Caco-2 (cell line): ENCODE data around the gene DSCAML1. TPM values are rescaled to one million over a fixed set of nuclear protein-coding genes. Genes with fewer than 3 reads are reported as not detected.

Experiments
- BruUV-seq: library from RNA; stranded (reverse); fragments of 400-500 nt; replicated peaks from 2 replicates; lab custom pipeline; 2021; lab: Mats Ljungman, UMichigan
- CTCF ChIA-PET: fragments of 300-600 bp; sonication (Branson Sonifier 250); formaldehyde crosslinking; loops from one replicate; lab custom pipeline; 2022; ENCODE audit warnings: antibody characterized with exemption; lab: Charles Lee
- POLR2A ChIA-PET: fragments of 300-600 bp; sonication (Branson Sonifier 250); formaldehyde crosslinking; loops from one replicate; lab custom pipeline; 2022; ENCODE audit warnings: antibody characterized with exemption; lab: Charles Lee
- DNase-seq, 2 experiments: peaks; one replicate each; pipeline versions ENCODE4 v3.0.0 to v3.0.0-alpha.2; 2020 to 2022
- H3K27me3 ChIP-seq: replicated peaks from 2 replicates; pipeline ENCODE4 v1.6.0; 2011; ENCODE audit warnings: low read length; ENCODE audit not compliant: control insufficient read depth, insufficient read depth
- H3K36me3 ChIP-seq: 2 replicates; pipeline ENCODE4 v1.5.1; 2011; ENCODE audit warnings: low read length; ENCODE audit not compliant: control insufficient read depth, insufficient read depth
- H3K4me1 ChIP-seq: fragments of 250-450 bp; sonication (Bioruptor Pico); 2 replicates; pipeline ENCODE4 v1.5.1; 2020; ENCODE audit warnings: mild to moderate bottlenecking
- H3K4me3 ChIP-seq: 2 replicates; pipeline ENCODE4 v1.5.1; 2011; ENCODE audit warnings: low read depth, mild to moderate bottlenecking, control low read depth, low read length
- H3K9me3 ChIP-seq: fragments of 250-450 bp; sonication (Bioruptor Pico); 2 replicates; pipeline ENCODE4 v1.5.1; 2020; ENCODE audit warnings: mild to moderate bottlenecking, moderate library complexity
- H3K27ac Mint-ChIP-seq: one replicate; pipeline ENCODE4 v1.8.0; 2022; ENCODE audit warnings: mixed read lengths; ENCODE audit not compliant: unreplicated experiment
- H3K27me3 Mint-ChIP-seq: one replicate; pipeline ENCODE4 v1.8.0; 2022; ENCODE audit warnings: mixed read lengths; ENCODE audit not compliant: insufficient read depth, unreplicated experiment
- H3K36me3 Mint-ChIP-seq: one replicate; pipeline ENCODE4 v1.8.0; 2022; ENCODE audit warnings: mild to moderate bottlenecking, mixed read lengths; ENCODE audit not compliant: insufficient read depth, unreplicated experiment
- H3K4me1 Mint-ChIP-seq: one replicate; pipeline ENCODE4 v1.8.0; 2022; ENCODE audit warnings: low read depth, mixed read lengths; ENCODE audit not compliant: unreplicated experiment
- H3K4me3 Mint-ChIP-seq: one replicate; pipeline ENCODE4 v1.8.0; 2022; ENCODE audit warnings: mild to moderate bottlenecking, moderate library complexity, mixed read lengths; ENCODE audit not compliant: unreplicated experiment
- H3K9me3 Mint-ChIP-seq: one replicate; pipeline ENCODE4 v1.8.0; 2022; ENCODE audit warnings: mixed read lengths; ENCODE audit not compliant: unreplicated experiment
- CTCF ChIP-seq, 2 experiments: fragments of 200-600 bp in 1 of 2; IDR thresholded peaks; 1 replicate in 1 of 2; 2 replicates in 1 of 2; pipeline versions ENCODE4 v1.5.1 to v1.8.0; 2011 to 2022; ENCODE audit warnings: antibody characterized with exemption in 1 of 2, control low read depth in 1 of 2, inconsistent platforms in 1 of 2, low read depth in 1 of 2, low read length in 1 of 2, mild to moderate bottlenecking in 1 of 2, moderate library complexity in 1 of 2; ENCODE audit not compliant: insufficient read depth in 1 of 2, severe bottlenecking in 1 of 2, unreplicated experiment in 1 of 2
- intact Hi-C: fragments of 100-400 bp; cut with micrococcal nuclease; formaldehyde crosslinking; loops from one replicate; pipeline ENCODE4 v1.10.0; 2022; ENCODE audit not compliant: unreplicated experiment
- total RNA-seq: library from RNA; stranded (reverse); gene quantifications from 2 replicates; pipeline ENCODE4 v1.2.3, GENCODE V29; 2022

The DSCAML1 gene
- total RNA-seq, 1 experiment from 2014 or later = not detected

GRCh38 chr11:117489999-117490679 lies 306.9 kb downstream of the DSCAML1 start:
- Histone ChIP-seq H3K9me3 (no peaks in the 10 kb centered on the region), H3K4me1 (no peaks in the 10 kb centered on the region), H3K36me3 (no peaks in the 10 kb centered on the region), H3K27me3 (peaks cover 2% of the 10 kb centered on the region; the same call in 1 of the 2 replicates), H3K4me3 (no peak overlapping the region)
- no peak overlapping the region for H3K27ac Mint-ChIP-seq
- H3K4me3 Mint-ChIP-seq = no peak overlapping the region
- no TSS peak for BruUV-seq
- no peak for DNase-seq
- intact Hi-C loops = no loop called here
- POLR2A ChIA-PET = no interaction called here
- no peaks in the 10 kb centered on the region for H3K36me3 Mint-ChIP-seq
- H3K27me3 Mint-ChIP-seq = peaks cover 18% of the 10 kb centered on the region
- TF ChIP-seq CTCF (IDR thresholded peaks at IDR 0.05; ENCODE audit: insufficient read depth in 1 of 2, low read depth in 1 of 2, low read length in 1 of 2, severe bottlenecking in 1 of 2, unreplicated experiment in 1 of 2) = no peak
- CTCF ChIA-PET = interaction anchor here (0.6 kb wide), 1 partner anchor 18 kb away, joined by 4 read pairs; no protein-coding TSS in a partner anchor
- no peaks in the 10 kb centered on the region for H3K9me3 Mint-ChIP-seq
- H3K4me1 Mint-ChIP-seq = no peaks in the 10 kb centered on the region

GRCh38 chr11:117488996-117489952 lies 307.7 kb downstream of the DSCAML1 start:
- no TSS peak for BruUV-seq
- peaks cover 21% of the 10 kb centered on the region for H3K27me3 Mint-ChIP-seq
- no peaks in the 10 kb centered on the region for H3K4me1 ChIP-seq
- H3K27me3 ChIP-seq = peaks cover 2% of the 10 kb centered on the region; the same call in 1 of the 2 replicates
- no peak for DNase-seq
- no peak for TF ChIP-seq CTCF (IDR thresholded peaks at IDR 0.05; ENCODE audit: insufficient read depth in 1 of 2, low read depth in 1 of 2, low read length in 1 of 2, severe bottlenecking in 1 of 2, unreplicated experiment in 1 of 2)
- no peak overlapping the region for H3K27ac Mint-ChIP-seq
- H3K4me3 ChIP-seq = no peak overlapping the region
- intact Hi-C loops = no loop called here
- H3K9me3 ChIP-seq = no peaks in the 10 kb centered on the region
- no peaks in the 10 kb centered on the region for H3K36me3 Mint-ChIP-seq
- H3K36me3 ChIP-seq = no peaks in the 10 kb centered on the region
- H3K4me1 Mint-ChIP-seq = no peaks in the 10 kb centered on the region
- H3K9me3 Mint-ChIP-seq = no peaks in the 10 kb centered on the region
- ChIA-PET POLR2A (no interaction called here), CTCF (interaction anchor here (0.6 kb wide), 1 partner anchor 19 kb away, joined by 4 read pairs; no protein-coding TSS in a partner anchor)
- H3K4me3 Mint-ChIP-seq = no peak overlapping the region

- CTCF ChIA-PET = interaction anchor here (1.3 kb wide), 1 partner anchor 60 kb away, joined by 4 read pairs; no protein-coding TSS in a partner anchor
Observed at GRCh38 chr11:117486059-117486458, 311.0 kb downstream of the DSCAML1 start.

More at GRCh38 chr11:117486059-117486458, 311.0 kb downstream of the DSCAML1 start:
- DNase-seq = no peak
- peaks cover 30% of the 10 kb centered on the region for H3K27me3 Mint-ChIP-seq
- TF ChIP-seq CTCF (IDR thresholded peaks at IDR 0.05; ENCODE audit: insufficient read depth in 1 of 2, low read depth in 1 of 2, low read length in 1 of 2, severe bottlenecking in 1 of 2, unreplicated experiment in 1 of 2) = no peak
- no peaks in the 10 kb centered on the region for H3K36me3 Mint-ChIP-seq
- H3K36me3 ChIP-seq = no peaks in the 10 kb centered on the region
- H3K4me3 ChIP-seq = no peak overlapping the region
- H3K27me3 ChIP-seq = peaks cover 3% of the 10 kb centered on the region; the same call in 1 of the 2 replicates
- H3K9me3 ChIP-seq = no peaks in the 10 kb centered on the region
- H3K27ac Mint-ChIP-seq = no peak overlapping the region
- H3K4me1 ChIP-seq = no peaks in the 10 kb centered on the region
- no peaks in the 10 kb centered on the region for H3K4me1 Mint-ChIP-seq
- intact Hi-C loops = no loop called here
- no TSS peak for BruUV-seq
- no peak overlapping the region for H3K4me3 Mint-ChIP-seq
- no peaks in the 10 kb centered on the region for H3K9me3 Mint-ChIP-seq
- POLR2A ChIA-PET = no interaction called here
